GM21390 (cell line): Measurements from ENCODE around the gene CGB7.

Experiments used
- ATAC-seq: cut with Tn5 transposase; IDR thresholded peaks from one replicate; pipeline ENCODE4 v1.9.1; 2021; ENCODE audit not compliant: unreplicated experiment

The CGB7 gene

DNA sequence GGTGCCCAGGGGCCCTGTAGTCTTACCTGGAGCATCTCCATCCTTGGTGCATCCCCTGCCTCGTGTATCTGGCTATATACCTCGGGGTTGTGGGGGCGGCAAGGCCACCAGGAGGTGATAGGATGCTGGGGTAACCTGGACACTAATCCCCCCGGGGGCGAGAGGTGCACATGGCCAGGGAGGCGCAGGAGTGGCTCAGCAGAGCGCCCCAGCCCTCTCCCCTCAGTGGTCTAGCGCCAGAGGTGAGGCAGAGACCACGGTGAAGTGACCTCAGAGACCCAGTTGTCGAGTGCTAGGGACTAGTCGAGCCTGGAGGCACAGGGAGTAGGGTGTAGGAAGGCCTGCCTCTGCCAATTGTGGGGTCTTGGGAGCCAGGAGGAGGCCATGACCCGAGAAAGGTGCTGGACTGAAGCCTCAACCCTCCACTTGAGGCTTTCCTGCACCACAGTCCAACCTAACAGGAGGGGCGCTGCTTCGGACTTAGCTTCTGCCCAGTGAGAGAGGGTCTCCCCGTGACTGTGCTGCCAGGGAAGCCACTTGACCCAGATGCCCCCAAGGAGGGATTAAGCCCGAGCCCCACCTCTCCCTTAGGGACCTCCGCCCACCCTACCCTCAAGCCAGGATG, 40.4 kb downstream of the CGB7 start, which contains the start of gene LHB:
Gene LHB, minus strand, starts transcription at position 51 of the 625 bp plus-strand sequence. Its CDS starts 10 bp downstream, at position 41.
- ATAC-seq = no peak

DNA sequence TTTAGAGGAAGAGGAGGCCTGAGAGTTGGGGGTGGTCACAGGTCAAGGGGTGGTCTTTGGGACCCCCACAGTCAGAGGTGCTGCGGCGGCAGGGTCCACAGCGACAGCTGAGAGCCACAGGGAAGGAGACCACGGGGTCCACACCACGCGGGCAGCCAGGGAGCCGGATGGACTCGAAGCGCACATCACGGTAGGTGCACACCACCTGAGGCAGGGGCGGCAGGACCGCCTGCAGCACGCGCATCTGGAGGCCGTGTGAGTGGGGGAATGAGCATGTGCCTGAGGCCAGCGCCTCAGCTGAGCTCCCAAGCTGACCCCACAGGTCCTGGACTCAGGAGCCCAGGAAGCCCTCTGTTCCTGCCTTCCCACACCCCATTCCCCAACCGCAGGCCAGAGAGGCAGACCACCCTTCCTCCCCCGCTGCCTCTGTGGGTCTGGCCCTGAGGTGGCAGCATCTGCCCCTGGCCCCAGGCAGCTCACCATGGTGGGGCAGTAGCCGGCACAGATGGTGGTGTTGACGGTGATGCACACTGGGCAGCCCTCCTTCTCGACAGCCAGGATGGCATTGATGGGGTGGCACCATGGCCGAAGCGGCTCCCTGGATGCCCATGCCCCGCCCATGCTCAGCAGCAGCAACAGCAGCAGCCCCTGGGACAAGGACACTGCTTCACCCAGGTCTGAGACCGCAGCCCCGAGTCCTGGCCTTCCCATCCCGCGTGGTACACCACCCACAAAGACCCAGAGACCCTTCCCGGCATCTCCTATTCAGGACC, 41.3 kb downstream of the CGB7 start:
- no peak for ATAC-seq

DNA sequence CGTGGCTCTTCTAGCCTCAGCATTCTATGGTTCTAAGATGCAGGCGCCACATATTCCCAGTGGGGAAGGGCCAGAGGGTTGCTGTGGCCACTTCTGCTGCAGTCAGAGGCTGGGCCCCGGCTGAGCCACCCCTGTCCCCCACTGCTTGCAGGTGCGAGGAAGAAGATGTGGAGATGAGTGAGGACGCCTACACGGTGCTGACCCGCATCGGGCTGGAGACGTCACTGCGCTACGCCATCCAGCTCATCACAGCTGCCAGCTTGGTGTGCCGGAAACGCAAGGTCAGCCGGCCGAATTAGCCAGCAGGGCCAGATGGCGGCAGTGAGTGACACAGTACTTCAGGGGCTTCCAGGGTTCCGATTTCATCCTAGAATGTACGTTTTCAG, 42.7 kb downstream of the CGB7 start:
- no peak for ATAC-seq

DNA sequence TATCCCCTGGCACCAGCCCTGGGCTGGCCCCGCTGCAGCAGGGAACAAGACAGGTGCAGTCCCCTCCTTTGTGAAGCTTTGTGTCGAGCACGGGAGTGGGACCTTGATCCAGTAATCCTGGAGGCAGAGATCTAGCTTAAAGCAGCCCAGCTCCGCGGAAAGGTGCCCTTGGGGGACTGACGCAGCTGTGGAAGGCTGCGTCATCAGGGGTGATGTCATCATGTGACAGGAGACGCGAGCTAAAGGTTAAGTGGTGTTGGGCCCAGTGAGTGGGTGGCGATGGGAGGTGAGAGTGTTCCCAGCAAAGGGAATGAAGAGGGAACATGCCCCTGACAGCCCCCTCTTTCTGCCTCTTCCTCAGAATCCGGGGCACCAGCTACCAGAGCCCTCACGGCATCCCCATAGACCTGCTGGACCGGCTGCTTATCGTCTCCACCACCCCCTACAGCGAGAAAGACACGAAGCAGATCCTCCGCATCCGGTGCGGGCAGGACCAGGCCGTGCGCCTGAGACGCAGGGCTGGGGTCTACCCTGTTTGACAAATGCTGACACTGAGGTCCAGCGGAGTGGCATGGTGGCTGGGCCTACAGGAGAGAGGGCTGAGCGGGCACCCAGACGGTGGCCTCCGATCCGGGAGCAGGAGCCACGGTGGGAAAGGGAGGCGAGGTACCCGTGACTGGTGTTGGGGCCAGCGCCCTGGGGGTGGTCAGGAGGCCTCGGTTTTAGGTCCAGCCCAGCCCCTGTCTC, 43.3 kb downstream of the CGB7 start:
- ATAC-seq = no peak

DNA sequence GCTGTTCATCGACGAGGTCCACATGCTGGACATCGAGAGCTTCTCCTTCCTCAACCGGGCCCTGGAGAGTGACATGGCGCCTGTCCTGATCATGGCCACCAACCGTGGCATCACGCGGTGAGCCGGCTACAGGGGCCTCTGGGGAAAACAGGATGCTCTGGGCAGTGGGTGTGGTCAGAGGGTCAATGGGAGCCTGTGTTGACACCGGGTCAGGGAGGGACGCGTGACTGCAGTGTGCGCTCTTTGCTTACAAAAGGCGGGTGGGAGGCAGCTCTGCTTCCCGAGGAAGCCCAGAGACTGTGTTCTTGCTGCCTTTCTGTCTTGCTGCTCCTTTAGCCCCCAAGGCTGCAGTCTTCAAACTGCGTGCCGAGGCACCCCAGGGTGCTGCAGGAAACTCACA, 46.4 kb downstream of the CGB7 start:
- ATAC-seq = no peak

DNA sequence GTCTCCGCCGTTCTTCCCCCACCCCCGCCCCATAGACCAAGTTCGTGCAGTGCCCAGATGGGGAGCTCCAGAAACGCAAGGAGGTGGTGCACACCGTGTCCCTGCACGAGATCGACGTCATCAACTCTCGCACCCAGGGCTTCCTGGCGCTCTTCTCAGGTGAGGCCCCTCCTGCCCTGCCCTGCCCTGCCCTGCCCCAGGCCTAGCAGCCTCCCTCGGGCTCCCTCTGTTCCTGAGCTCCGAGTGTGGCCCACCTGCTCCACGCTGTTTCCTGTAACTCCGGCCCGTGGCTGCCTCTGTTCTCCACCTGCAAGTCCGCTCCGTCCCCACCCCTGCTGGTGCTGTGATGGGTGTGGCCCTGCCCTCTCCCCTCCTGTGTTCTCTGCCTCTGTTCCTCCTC, 47.1 kb downstream of the CGB7 start:
- no peak for ATAC-seq

DNA sequence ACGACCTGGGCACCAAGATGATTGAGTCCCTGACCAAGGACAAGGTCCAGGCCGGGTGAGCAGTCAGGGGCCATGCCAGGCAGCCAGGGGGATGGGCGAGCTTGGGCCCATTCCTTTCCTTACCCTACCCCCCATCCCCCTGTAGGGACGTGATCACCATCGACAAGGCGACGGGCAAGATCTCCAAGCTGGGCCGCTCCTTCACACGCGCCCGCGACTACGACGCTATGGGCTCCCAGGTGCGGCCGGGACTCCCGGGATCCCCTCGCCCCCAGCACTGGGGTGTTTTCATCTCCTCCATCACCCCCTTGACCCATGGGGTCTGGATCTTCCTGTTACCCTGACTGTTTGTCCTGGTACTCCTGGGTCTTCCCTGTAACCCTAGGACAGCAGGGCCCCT, 47.7 kb downstream of the CGB7 start:
- ATAC-seq = no peak

DNA sequence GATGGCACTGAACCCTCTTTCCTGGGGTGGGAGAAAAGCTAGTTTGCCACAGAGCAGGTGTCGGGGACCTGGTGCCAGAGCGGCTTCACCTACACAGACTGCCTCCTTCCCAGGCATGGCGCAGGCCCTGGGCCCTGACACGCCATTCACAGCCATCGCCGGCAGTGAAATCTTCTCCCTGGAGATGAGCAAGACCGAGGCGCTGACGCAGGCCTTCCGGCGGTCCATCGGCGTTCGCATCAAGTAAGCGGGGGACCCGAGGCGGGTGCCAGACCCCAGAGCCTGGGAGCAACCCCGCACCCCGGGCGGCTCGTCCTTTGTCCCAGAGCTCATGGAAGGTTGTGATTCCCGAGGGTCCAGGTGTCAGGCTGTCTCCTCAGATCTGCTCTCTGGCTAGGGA, 50.6 kb downstream of the CGB7 start:
- no peak for ATAC-seq

DNA sequence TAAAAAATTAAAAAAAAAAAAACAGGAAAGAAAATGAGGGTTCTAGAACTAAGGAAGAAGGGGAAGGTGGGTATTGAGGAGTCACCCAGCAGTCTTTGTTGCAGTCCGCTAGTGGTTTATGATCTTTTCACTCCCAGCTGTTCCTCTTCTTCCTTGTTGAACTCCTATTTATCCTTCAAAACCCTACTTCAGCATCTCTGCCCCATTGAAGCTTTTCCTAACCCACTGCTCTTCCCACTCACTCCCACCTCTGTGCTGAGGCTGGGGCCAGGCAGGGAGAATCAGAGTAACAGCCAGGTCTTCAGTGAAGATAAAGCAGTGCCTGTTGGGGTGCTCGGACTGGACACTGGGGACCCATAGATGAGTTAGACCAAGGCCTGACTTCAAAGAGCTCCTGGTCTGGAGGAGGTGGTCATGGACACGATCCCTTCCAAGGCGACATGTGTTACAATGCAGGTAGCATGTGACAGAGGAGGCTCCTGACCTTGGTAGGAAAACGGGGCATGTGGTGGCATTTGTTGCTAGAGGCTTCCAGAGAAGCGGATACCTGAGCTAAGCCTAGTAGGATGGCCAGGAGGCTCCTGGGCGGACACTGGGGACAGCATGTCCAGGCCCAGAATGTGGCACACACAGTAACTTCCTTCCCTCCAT, 52.5 kb downstream of the CGB7 start:
- no peak for ATAC-seq
